HG02981 (cell line): ENCODE data around the gene ZNF689.
A peak's percentile ranks its signal among the peaks of the same experiment; 100 is the strongest.

Experiments
- ATAC-seq: cut with Tn5 transposase; IDR thresholded peaks from one replicate; pipeline ENCODE4 v1.9.1; 2021; ENCODE audit warnings: mild to moderate bottlenecking, moderate library complexity; ENCODE audit not compliant: unreplicated experiment

Gene ZNF689

DNA sequence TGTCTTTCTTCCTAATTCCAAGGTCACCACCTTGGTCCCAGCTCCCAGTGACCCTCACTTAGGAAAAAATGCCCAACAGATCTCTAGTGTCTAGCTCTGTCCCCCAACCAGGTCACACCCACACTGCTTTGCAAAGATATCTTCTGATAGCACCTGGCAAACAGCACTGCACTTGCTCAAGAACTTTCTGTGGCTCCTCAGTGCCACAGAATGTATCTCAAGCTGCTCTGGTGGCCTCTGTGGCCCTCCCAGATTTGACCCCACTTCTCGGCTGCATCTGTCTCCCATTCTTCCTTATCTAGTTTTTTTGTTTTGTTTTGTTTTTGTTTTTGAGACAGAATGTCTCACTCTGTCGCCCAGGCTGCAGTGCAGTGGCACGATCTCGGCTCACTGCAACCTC is 43.7 kb downstream of the ZNF689 start:
- ATAC-seq = no peak

DNA sequence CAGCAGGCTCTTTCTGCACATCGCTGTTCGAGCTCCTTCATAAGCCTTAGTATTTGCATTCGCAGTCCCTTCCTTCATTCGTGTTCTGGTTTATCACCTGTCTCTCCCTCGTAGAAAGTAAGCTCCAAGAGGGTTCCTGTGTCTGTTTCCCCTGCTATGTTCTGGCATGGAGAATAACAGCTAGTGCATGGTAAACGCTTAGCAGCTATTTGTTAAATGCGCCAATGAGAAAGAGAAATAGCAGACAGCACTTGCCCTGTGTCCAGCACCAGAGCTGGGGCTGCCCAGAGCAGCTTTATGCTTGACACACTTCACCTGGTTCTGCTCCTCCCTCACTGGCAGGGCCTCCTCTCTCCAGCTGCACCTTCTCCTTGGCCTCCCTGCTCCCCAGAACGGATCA is 44.2 kb downstream of the ZNF689 start:
- ATAC-seq = no peak

DNA sequence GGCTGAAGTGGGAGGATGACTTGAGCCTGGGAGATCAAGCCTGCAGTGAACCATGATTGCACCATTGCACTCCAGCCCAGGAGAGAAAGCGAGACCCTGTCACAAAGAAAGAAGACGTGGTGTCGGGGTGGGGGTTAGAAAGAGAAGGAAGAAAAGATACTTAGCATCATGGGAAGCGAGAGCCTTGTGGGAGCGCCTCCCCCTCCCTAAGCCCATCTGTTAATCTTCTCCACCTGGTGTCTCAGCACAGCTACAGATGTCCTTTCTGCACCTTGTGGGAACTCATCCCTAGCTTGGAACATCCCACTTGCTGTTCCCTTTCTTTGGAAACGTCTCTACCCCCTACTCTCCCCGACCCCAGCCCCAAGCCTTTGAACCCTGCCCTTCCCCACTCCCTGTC is 44.7 kb downstream of the ZNF689 start:
- ATAC-seq = no peak

DNA sequence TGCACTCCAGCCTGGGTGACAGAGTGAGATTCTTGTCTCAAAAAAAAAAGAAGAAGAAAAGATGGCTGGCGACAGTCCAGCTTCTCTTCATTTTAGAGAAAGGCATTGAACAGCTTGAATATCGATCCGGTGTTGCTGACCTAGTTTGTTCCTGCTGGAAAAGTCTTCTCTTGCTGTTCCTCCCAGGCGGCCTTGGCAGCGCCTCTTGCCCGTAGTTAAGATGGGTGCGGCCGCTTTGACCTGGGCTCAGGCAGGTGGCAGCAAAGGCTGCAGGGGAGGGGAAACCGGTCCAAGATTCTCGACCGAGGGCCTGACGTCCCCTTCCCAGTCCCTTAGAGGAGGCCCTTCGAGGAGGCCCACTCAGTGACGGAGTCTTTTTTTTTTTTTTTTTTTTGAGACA is 48.2 kb downstream of the ZNF689 start:
- no peak for ATAC-seq

DNA sequence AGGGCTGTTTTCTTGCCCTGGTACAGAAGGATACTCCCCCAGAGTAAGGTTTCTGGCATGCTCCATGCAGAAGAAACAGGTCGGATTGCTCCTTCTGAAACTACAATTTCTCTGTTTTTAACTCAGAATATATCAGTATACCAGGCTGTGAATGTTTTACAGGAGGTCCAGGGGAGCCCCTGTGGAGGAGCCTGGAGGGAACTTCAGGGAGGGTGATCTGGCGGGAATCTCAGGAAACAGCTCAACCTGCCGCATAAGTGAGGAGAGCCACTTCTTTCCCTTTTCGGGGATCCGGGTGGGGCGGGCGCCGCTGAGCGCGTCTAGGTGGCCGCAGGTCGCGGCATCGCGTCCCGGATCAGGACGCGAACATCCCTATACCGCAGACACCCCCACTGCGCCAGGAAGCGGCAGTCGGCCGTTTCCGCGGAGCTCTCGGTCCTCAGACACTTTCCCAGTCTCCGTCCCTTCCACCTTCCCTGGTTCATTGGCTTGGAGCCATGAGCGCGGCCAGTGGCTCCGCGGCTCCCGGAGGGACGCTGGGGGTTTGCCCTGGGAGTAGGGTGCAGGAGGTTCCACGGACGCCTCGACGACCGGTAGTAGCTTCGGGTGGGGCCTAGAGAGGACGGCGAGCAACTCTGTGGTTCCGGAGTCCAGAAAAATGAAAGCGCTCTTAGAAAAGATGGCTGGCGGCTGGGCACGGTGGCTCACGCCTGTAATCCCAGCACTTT is 48.9 kb downstream of the ZNF689 start:
- no peak for ATAC-seq

DNA sequence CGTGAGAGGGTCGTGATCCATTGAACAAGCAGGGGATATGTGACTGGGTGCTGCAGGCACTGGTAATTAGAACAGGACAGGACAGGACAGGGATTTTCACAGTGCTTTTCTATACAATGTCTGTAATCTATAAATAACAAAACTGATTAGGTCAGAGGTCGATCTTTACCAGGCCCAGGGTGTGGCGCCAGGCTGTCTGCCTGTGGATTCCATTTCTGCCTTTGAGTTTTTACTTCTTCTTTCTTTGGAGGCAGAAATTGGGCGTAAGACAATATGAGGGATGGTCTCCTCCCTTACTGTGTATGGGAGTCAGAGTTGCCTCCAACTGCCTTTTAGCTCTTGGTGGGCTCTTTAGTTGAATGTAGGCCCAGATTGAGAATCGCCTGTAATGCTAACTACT is 50.5 kb downstream of the ZNF689 start:
- no peak for ATAC-seq

DNA sequence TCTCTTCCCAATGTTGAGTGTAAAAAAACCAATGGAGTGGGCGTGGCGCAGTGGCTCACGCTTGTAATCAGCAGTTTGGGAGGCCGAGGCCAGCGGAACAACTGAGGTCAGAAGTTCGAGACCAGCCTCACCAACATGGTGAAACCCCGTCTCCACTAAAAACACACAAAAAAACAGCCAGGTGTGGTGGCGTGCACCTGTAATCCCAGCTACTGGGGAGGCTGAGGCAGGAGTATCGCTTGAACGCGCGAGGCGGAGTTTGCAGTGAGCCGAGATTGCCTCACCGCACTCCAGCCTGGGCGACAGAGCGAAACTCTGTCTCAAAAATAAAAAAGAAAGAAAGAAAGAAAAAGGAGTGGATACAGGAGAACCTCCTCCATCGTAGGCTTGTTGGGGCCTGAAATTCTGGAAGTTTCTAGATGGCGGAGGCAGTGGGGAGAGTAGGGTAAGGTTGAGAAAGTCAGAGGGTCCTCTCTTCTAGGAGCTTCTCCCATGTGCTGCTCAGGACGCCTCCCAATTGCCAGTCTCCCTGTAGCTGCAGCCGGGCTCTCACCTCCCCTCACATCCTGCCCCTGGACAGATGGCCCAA is 51.3 kb downstream of the ZNF689 start:
- no peak for ATAC-seq

DNA sequence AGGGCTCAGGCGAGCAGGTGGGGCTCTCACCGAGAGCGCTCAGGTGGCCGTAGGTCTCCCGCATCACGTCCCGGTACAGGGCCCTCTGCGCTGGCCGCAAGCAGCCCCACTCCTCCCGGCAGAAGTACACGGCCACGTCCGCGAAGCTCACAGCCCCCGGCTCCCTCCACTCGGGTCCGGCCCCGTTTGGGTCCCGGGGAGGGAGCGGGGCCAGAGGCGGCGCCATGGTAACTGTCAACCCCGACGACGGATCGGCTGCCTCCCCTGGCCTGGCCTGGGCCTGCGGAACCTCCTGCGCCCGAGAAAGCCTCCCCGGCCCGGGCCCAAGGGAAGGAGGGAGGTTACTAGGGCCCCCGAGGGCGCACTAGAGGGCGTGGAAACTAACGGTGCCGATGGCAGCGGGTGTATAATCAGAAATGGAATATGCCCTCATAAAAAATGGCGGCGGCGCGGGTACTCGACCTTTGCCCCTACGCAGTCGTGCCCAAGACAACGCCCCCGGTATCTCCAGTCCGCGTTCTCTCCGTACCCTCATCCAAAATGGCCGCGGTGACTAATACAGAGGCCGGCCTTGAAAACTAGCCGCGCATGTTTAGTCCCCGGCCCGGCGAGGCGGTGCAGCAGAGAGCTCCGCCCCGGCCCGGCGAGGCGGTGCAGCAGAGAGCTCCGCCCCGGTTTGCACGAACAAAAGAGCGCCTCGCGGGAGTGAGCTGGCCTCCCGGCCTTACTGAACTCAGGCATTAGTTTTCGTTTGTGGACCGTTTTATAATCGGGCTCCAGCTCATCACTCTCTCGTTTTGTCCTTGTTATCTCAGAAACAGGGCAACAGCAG is 52.0 kb downstream of the ZNF689 start, which contains the start of gene ZNF764:
Gene ZNF764 (minus strand): TSS at position 418 of the 832 bp plus-strand sequence. CDS start 192 bp downstream, at position 226.
- ATAC-seq = peak; percentile 82

DNA sequence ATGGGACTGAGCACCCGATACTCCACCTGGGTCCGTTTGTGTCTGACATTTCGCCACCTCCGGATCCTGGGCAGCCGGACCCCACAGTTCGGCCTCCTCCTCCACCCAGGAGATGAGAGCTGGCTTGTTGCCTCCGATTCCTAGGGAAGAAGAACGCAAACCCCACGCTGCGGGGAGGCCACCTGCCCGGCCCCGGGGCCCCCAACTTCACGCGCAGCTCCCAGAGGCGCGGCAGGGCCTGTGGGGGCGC is 52.6 kb downstream of the ZNF689 start:
- ATAC-seq = no peak

DNA sequence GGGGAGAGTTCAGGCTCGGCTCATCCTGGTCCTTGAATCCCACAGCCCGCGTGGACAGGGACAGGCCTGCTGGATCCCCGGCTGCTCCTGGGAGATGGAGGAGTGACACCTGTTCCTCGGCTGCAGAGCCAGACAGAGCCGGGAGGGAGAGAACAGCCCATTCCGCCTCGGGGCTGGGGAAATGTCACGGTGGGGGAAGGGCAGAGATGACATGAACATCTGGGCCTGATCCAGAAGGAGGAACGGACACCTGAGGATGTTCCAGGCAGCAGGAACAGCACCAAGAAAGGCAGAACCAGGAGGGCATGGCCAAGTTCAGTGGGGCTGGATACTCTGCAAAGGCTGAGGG is 54.1 kb downstream of the ZNF689 start:
- no peak for ATAC-seq

DNA sequence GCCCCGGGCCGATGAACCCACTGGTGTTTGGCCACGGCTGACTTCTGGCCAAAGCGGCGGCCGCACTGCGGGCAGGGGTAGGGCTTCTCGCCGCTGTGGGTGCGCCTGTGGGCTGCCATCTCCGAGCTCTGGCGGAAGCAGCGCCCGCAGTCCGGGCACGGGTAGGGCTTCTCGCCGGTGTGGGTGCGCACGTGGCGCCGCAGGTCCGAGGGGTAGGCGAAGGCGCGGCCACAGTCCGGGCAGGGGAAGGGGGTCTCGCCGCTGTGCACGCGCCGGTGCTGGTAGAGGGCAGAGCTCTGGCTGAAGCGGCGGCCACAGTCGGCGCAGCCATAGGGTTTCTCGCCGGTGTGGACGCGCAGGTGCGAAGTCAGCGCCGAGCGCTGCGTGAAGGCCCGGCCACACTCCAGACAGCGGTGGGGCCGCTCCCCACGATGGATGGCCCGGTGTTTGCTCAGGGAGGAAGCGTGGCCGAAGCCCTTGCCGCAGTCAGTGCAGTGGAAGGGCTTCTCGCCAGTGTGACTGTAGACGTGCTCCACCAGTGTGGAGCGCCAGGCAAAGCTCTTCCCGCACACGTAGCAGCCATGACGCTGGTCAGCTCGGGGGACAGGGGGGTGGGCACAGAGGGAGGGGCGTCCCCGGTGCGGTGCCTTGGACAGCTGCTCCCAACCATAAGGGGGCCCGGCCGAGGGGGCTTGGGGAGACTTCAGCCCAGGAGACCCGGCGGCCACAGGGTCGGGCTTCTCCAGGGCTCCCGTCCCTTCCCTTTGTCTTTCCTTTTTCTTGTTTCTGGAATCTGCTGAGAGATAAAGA is 54.7 kb downstream of the ZNF689 start:
- no peak for ATAC-seq

DNA sequence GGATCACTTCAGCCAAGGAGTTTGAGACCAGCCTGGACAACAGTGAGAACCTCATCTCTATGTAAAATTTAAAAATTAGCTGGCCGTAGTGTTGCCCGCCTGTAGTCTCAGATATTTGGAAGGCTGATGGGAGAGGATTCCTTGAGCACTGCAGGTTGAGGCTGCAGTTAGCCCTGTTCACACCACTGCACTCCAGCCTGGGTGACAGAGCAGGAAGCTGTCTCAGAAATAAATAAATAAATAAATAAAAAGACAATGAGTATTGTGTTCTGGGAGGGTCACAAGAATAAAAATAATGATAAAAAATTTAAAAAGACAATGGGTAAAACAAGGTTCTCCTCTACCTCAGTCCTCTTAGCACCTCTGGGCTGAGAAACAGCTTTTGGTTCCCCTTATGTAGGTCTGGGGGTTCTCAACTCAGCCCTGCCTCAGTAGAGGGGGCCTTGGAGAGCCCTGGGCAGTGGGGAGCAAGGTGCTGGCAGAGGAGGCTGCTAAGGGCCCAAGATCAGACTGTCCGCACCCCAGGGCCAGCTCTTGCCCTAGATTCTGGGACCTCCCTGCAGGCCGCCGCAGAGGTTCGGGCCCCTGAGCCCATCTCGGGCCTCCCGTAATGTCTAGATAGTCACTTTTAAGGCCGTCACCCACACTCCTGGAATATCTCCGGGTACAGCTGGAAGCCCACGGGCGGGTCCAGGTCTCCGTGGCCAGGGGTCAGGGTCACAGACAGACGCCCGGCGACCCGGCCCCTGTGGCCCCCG is 55.5 kb downstream of the ZNF689 start:
- ATAC-seq = no peak

DNA sequence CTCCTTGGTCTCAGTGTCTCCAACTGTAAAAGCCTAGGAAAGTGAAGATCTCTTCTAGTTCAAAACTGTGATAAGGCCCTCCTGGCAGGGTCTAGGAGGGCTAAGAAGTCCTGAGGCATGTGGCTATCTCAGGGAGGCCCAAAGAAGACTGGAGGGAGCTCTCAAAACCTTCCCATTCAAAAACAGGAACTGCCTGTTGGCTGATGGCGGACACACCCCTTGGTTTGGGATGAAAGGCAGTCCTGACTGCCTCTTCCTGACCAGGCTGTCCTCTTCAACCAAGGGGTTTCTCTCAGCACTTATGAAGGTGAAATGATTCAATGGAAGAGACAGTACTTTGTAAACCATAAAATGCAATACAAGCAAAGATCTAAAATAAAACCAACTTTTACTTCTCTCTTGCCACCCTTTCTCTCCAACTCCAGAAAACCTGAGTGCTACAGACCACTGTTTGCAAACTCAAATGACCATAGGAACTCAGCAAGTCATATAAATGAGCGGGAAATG is 56.7 kb downstream of the ZNF689 start:
- no peak for ATAC-seq

DNA sequence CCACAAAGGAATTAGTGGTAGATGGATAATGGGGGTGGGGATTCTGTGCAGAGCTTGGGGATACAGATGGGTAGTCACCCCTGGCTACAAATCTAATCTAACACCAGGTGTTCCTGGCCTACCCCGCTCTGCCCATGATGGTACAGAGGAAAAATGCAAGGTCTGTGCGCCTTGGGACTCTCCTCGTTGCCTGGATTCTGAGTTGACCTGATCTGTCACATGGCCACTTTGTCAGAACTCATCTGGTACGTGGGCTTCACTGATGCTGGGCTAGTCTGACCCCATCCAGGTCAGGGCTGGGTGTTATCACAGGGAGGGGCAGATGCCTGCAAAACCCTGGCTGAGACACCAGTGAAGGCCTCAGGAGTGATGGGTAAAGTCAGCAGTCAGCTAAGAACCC is 57.2 kb downstream of the ZNF689 start:
- ATAC-seq = no peak
